OCI-LY7 (cell line): ENCODE results near the gene SPAAR. TPM values are rescaled to one million over a fixed set of nuclear protein-coding genes. Genes with fewer than 3 reads are reported as not detected.

ENCODE experiments used
- BruUV-seq: library from RNA; stranded (reverse); fragments of 400-500 nt; replicated peaks from 2 replicates; lab custom pipeline; 2021; lab: Mats Ljungman, UMichigan
- CTCF ChIA-PET: fragments of 300-600 bp; sonication (Branson Sonifier 250); formaldehyde crosslinking; loops from one replicate; lab custom pipeline; 2022; ENCODE audit warnings: antibody characterized with exemption; ENCODE audit not compliant: unreplicated experiment; lab: Charles Lee
- POLR2A ChIA-PET: fragments of 300-600 bp; sonication (Branson Sonifier 250); formaldehyde crosslinking; loops from one replicate; lab custom pipeline; 2022; ENCODE audit warnings: antibody characterized with exemption; lab: Charles Lee
- DNase-seq: peaks from one replicate; pipeline ENCODE4 v3.0.0-alpha.2; 2015; ENCODE audit warnings: low spot score
- H2AFZ ChIP-seq: fragments of 200-600 bp; sonication (generic), shearing (Covaris generic); 2 replicates; pipeline ENCODE4 v1.6.1; 2014; ENCODE audit warnings: mild to moderate bottlenecking, antibody characterized with exemption, low read length, moderate library complexity
- H3K27ac ChIP-seq: fragments of 200-600 bp; sonication (generic); 2 replicates; pipeline ENCODE4 v1.5.1; 2014; ENCODE audit warnings: mixed run types, low read depth, mild to moderate bottlenecking, moderate library complexity, low read length, inconsistent platforms; ENCODE audit not compliant: poor library complexity, severe bottlenecking
- H3K36me3 ChIP-seq: fragments of 200-600 bp; sonication (generic); 2 replicates; pipeline ENCODE4 v1.6.1; 2014; ENCODE audit warnings: mild to moderate bottlenecking, antibody characterized with exemption, low read length, moderate library complexity, mixed read lengths; ENCODE audit not compliant: insufficient read depth
- H3K4me1 ChIP-seq: fragments of 200-600 bp; sonication (generic); 2 replicates; pipeline ENCODE4 v1.5.1; 2014; ENCODE audit warnings: mild to moderate bottlenecking, low read length; ENCODE audit not compliant: insufficient read depth, poor library complexity, severe bottlenecking
- H3K4me2 ChIP-seq: fragments of 200-600 bp; sonication (generic); 2 replicates; pipeline ENCODE4 v1.6.1; 2014; ENCODE audit warnings: mild to moderate bottlenecking, low read length
- H3K4me3 ChIP-seq: fragments of 200-600 bp; sonication (generic); 2 replicates; pipeline ENCODE4 v1.5.1; 2014; ENCODE audit warnings: mild to moderate bottlenecking, low read depth, low read length; ENCODE audit not compliant: poor library complexity, severe bottlenecking
- H3K79me2 ChIP-seq: fragments of 200-600 bp; sonication (generic); 2 replicates; pipeline ENCODE4 v1.6.1; 2016; ENCODE audit warnings: low read depth, mild to moderate bottlenecking, low read length, moderate library complexity, mixed read lengths; ENCODE audit not compliant: insufficient read depth
- H3K9me2 ChIP-seq: fragments of 200-600 bp; sonication (generic); 2 replicates; pipeline ENCODE4 v1.6.1; 2016; ENCODE audit warnings: mild to moderate bottlenecking, low read length, mixed read lengths; ENCODE audit not compliant: insufficient read depth
- H3K9me3 ChIP-seq: fragments of 200-600 bp; sonication (generic); 2 replicates; pipeline ENCODE4 v1.6.1; 2014; ENCODE audit warnings: mild to moderate bottlenecking, mixed run types, low read length, mixed read lengths
- H4K20me1 ChIP-seq: fragments of 200-600 bp; sonication (generic); 2 replicates; pipeline ENCODE4 v1.6.1; 2014; ENCODE audit warnings: mild to moderate bottlenecking, antibody characterized with exemption, low read length, moderate library complexity, mixed read lengths; ENCODE audit not compliant: insufficient read depth
- EZH2phosphoT487 ChIP-seq: fragments of 200-600 bp; sonication (generic); IDR thresholded peaks from 2 replicates; pipeline ENCODE4 v1.6.1; 2018; ENCODE audit warnings: low read depth, borderline replicate concordance, mild to moderate bottlenecking, mixed run types, antibody characterized with exemption, low read length, moderate library complexity, mixed read lengths
- intact Hi-C: fragments of 100-400 bp; cut with micrococcal nuclease; formaldehyde crosslinking; loops from one replicate; pipeline ENCODE4 v1.10.0; 2022; ENCODE audit not compliant: unreplicated experiment
- total RNA-seq, 2 experiments: library from RNA; depleted of rRNA in 1 of 2; stranded (reverse); fragments of >200 nt in 1 of 2; shearing (Covaris generic) in 1 of 2; gene quantifications; 2 replicates each; pipeline ENCODE4 v1.2.3, GENCODE V29; 2014 to 2022
- TF ChIP-seq, protein P1 (sequence below): fragments of 200-600 bp; sonication (generic); conservative IDR thresholded peaks from 2 replicates; pipeline ENCODE4 v1.5.1; 2014; ENCODE audit warnings: mild to moderate bottlenecking, antibody characterized with exemption, low read length, moderate library complexity, mixed read lengths

The SPAAR gene
- total RNA-seq, 2 experiments from 2014 or later = not detected

DNA sequence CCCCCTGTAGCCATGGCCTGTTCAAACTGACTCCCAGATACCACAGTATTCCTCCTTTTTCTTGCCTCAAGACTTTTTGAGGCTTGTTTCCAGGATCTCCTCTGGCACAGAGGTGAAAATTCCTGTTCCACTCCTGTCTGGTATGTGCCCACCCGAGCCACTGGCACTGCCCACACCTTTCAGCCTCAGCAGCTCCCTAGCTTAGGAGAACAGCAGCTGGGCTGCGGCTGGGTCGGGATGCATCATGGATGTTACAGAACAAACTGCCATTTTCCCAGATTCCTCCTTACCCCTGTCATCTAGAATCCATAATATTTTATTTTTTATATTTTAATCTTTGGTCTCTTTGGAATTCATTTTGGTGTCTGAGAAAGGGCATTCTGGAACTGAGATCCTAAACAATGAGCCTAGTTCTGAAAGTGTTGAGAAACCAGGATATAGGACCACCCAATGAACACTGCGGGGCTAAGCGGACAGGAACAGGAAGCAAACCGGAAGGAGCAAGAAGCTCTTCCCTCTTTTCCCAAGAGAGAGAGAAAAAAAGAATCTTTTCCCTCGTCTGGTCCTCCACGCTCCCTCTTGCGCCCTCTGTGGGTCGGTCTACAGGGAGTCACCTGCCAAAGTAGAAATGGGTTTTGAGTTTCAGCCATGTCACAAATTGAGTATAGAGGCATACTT is 36.2 kb downstream of the SPAAR start:
- CTCF ChIA-PET = interaction anchor here (1.1 kb wide), 1 partner anchor 50 kb away, joined by 4 read pairs; no protein-coding TSS in a partner anchor
- no peak overlapping the region for H3K4me3 ChIP-seq
- no peaks in the 10 kb centered on the region for H4K20me1 ChIP-seq
- no peaks in the 10 kb centered on the region for H3K79me2 ChIP-seq
- intact Hi-C loops = loop anchor here (1.0 kb wide), 1 partner anchor 42 kb away; no protein-coding TSS in a partner anchor
- POLR2A ChIA-PET = interaction anchor here (0.8 to 0.9 kb wide), 2 partner anchors 36 to 43 kb away, joined by 3 read pairs; no protein-coding TSS in a partner anchor
- H3K27ac ChIP-seq = no peak overlapping the region
- H3K9me2 ChIP-seq = no peaks in the 10 kb centered on the region
- peak overlapping the region; percentile 59 for H2AFZ ChIP-seq
- no peaks in the 10 kb centered on the region for H3K9me3 ChIP-seq
- no peaks in the 10 kb centered on the region for H3K36me3 ChIP-seq
- DNase-seq = peak; percentile 63
- TF ChIP-seq, protein P1, sequence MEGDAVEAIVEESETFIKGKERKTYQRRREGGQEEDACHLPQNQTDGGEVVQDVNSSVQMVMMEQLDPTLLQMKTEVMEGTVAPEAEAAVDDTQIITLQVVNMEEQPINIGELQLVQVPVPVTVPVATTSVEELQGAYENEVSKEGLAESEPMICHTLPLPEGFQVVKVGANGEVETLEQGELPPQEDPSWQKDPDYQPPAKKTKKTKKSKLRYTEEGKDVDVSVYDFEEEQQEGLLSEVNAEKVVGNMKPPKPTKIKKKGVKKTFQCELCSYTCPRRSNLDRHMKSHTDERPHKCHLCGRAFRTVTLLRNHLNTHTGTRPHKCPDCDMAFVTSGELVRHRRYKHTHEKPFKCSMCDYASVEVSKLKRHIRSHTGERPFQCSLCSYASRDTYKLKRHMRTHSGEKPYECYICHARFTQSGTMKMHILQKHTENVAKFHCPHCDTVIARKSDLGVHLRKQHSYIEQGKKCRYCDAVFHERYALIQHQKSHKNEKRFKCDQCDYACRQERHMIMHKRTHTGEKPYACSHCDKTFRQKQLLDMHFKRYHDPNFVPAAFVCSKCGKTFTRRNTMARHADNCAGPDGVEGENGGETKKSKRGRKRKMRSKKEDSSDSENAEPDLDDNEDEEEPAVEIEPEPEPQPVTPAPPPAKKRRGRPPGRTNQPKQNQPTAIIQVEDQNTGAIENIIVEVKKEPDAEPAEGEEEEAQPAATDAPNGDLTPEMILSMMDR = peak; percentile 97
- no peak for TF ChIP-seq EZH2phosphoT487
- BruUV-seq = no TSS peak
- H3K4me1 ChIP-seq = peaks cover 9% of the 10 kb centered on the region
- no peak overlapping the region for H3K4me2 ChIP-seq

DNA sequence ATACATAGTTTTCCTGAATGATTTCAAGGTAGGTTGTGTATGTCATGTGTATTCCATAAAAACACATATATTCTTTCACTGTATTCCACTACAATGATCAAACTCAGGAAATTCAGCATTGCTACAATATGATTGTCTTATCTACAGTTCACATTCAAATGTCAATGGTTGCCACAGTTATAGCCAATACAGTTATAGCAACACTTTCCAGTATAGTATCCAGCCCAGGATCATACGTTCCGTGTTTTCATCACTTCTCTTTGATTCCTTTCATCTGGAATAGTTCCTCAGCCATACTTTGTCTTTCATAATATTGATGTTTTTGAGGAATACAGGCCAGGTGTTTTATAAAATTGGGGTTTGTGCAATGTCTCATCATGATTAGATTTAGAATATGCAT is 39.2 kb downstream of the SPAAR start:
- CTCF ChIA-PET = no interaction called here
- POLR2A ChIA-PET = no interaction called here
- Histone ChIP-seq H3K27ac (no peak overlapping the region), H3K9me2 (no peaks in the 10 kb centered on the region), H4K20me1 (no peaks in the 10 kb centered on the region), H3K36me3 (no peaks in the 10 kb centered on the region), H3K4me3 (no peak overlapping the region), H3K4me2 (no peak overlapping the region), H3K79me2 (no peaks in the 10 kb centered on the region), H3K9me3 (no peaks in the 10 kb centered on the region), H3K4me1 (no peaks in the 10 kb centered on the region), H2AFZ (no peak overlapping the region)
- no TSS peak for BruUV-seq
- intact Hi-C loops = no loop called here
- TF ChIP-seq, protein P1 = no peak
- no peak for TF ChIP-seq EZH2phosphoT487
- no peak for DNase-seq

DNA sequence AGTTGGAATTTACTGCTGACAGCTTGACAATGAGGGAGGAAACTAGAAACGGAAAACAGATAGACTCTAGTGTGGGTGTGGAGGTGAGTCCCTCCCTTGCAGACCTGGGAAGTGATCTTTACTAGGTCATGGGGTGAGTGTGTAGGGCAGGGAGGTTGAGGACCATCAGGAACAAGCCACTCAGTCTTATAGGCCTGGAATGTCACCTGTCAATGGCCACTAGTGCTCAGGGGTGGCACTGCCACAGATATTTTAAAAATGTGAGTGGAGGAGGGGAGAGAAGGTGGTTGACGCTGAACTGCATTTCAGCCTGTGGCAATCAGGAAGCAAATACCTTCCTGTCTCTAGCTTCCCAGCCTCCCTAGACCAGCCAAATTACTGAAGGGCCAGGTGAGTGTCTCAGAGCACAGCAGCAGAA is 39.6 kb downstream of the SPAAR start:
- Histone ChIP-seq H3K9me2 (no peaks in the 10 kb centered on the region), H4K20me1 (no peaks in the 10 kb centered on the region), H3K36me3 (no peaks in the 10 kb centered on the region), H3K4me3 (no peak overlapping the region), H3K9me3 (no peaks in the 10 kb centered on the region), H3K27ac (no peak overlapping the region), H3K4me1 (no peaks in the 10 kb centered on the region), H3K79me2 (no peaks in the 10 kb centered on the region), H3K4me2 (no peak overlapping the region), H2AFZ (no peak overlapping the region)
- ChIA-PET POLR2A (interaction anchor here (0.5 kb wide), 1 partner anchor 17 kb away, joined by 3 read pairs; no protein-coding TSS in a partner anchor), CTCF (no interaction called here)
- no TSS peak for BruUV-seq
- intact Hi-C loops = no loop called here
- TF ChIP-seq EZH2phosphoT487 = no peak
- TF ChIP-seq, protein P1 = no peak
- DNase-seq = no peak
